ENCODE measurements around the gene AQP12B. TPM values are rescaled to one million over a fixed set of nuclear protein-coding genes. Genes with fewer than 3 reads are reported as not detected.

Gene AQP12B
- total RNA-seq, 1 donor: not detected

- DNase-seq (ENCODE audit: low read depth): no peak
- no peak for TF ChIP-seq CTCF (IDR thresholded peaks at IDR 0.05; ENCODE audit: insufficient read depth, low read length)
- no peak overlapping the region for H3K4me3 ChIP-seq (ENCODE audit: low read depth, low read length)
Observed at GRCh38 chr2:240718896-240719490, 36.3 kb upstream of the AQP12B start.

- no peak for DNase-seq (ENCODE audit: low read depth)
- TF ChIP-seq CTCF (IDR thresholded peaks at IDR 0.05; ENCODE audit: insufficient read depth, low read length): no peak
- no peak overlapping the region for H3K4me3 ChIP-seq (ENCODE audit: low read depth, low read length)
Observed at GRCh38 chr2:240717681-240718581, 35.2 kb upstream of the AQP12B start.

- TF ChIP-seq CTCF (IDR thresholded peaks at IDR 0.05; ENCODE audit: insufficient read depth, low read length): no peak
- no peak for DNase-seq (ENCODE audit: low read depth)
- H3K4me3 ChIP-seq (ENCODE audit: low read depth, low read length): no peak overlapping the region
Observed at GRCh38 chr2:240717181-240717641, 34.5 kb upstream of the AQP12B start.

- no peak for DNase-seq (ENCODE audit: low read depth)
- TF ChIP-seq CTCF (IDR thresholded peaks at IDR 0.05; ENCODE audit: insufficient read depth, low read length): no peak
Observed at GRCh38 chr2:240716130-240716798, 33.6 kb upstream of the AQP12B start.

GRCh38 chr2:240714747-240715725 is 32.4 kb upstream of the AQP12B start:
- no peak overlapping the region for H3K4me3 ChIP-seq (ENCODE audit: low read depth, low read length)
- no peak for TF ChIP-seq CTCF (IDR thresholded peaks at IDR 0.05; ENCODE audit: insufficient read depth, low read length)
- no peak for DNase-seq (ENCODE audit: low read depth)

More at GRCh38 chr2:240716130-240716798, 33.6 kb upstream of the AQP12B start:
- H3K4me3 ChIP-seq (ENCODE audit: low read depth, low read length): no peak overlapping the region
